OCI-LY7 (cell line): Measurements from ENCODE around the gene ADD2. TPM values are rescaled to one million over a fixed set of nuclear protein-coding genes. Genes with fewer than 3 reads are reported as not detected.
"Not testable (repeated sequence)": the region's sequence is repeated elsewhere in the genome, so short reads cannot be mapped to it uniquely, and the experiment has no call there.

ENCODE experiments used
- BruUV-seq: library from RNA; stranded (reverse); fragments of 400-500 nt; replicated peaks from 2 replicates; lab custom pipeline; 2021; lab: Mats Ljungman, UMichigan
- CTCF ChIA-PET: fragments of 300-600 bp; sonication (Branson Sonifier 250); formaldehyde crosslinking; loops from one replicate; lab custom pipeline; 2022; ENCODE audit warnings: antibody characterized with exemption; ENCODE audit not compliant: unreplicated experiment; lab: Charles Lee
- POLR2A ChIA-PET: fragments of 300-600 bp; sonication (Branson Sonifier 250); formaldehyde crosslinking; loops from one replicate; lab custom pipeline; 2022; ENCODE audit warnings: antibody characterized with exemption; lab: Charles Lee
- DNase-seq: peaks from one replicate; pipeline ENCODE4 v3.0.0-alpha.2; 2015; ENCODE audit warnings: low spot score
- H2AFZ ChIP-seq: fragments of 200-600 bp; sonication (generic), shearing (Covaris generic); 2 replicates; pipeline ENCODE4 v1.6.1; 2014; ENCODE audit warnings: mild to moderate bottlenecking, antibody characterized with exemption, low read length, moderate library complexity
- H3K27ac ChIP-seq: fragments of 200-600 bp; sonication (generic); 2 replicates; pipeline ENCODE4 v1.5.1; 2014; ENCODE audit warnings: mixed run types, low read depth, mild to moderate bottlenecking, moderate library complexity, low read length, inconsistent platforms; ENCODE audit not compliant: poor library complexity, severe bottlenecking
- H3K36me3 ChIP-seq: fragments of 200-600 bp; sonication (generic); 2 replicates; pipeline ENCODE4 v1.6.1; 2014; ENCODE audit warnings: mild to moderate bottlenecking, antibody characterized with exemption, low read length, moderate library complexity, mixed read lengths; ENCODE audit not compliant: insufficient read depth
- H3K4me1 ChIP-seq: fragments of 200-600 bp; sonication (generic); 2 replicates; pipeline ENCODE4 v1.5.1; 2014; ENCODE audit warnings: mild to moderate bottlenecking, low read length; ENCODE audit not compliant: insufficient read depth, poor library complexity, severe bottlenecking
- H3K4me2 ChIP-seq: fragments of 200-600 bp; sonication (generic); 2 replicates; pipeline ENCODE4 v1.6.1; 2014; ENCODE audit warnings: mild to moderate bottlenecking, low read length
- H3K4me3 ChIP-seq: fragments of 200-600 bp; sonication (generic); 2 replicates; pipeline ENCODE4 v1.5.1; 2014; ENCODE audit warnings: mild to moderate bottlenecking, low read depth, low read length; ENCODE audit not compliant: poor library complexity, severe bottlenecking
- H3K79me2 ChIP-seq: fragments of 200-600 bp; sonication (generic); 2 replicates; pipeline ENCODE4 v1.6.1; 2016; ENCODE audit warnings: low read depth, mild to moderate bottlenecking, low read length, moderate library complexity, mixed read lengths; ENCODE audit not compliant: insufficient read depth
- H3K9me2 ChIP-seq: fragments of 200-600 bp; sonication (generic); 2 replicates; pipeline ENCODE4 v1.6.1; 2016; ENCODE audit warnings: mild to moderate bottlenecking, low read length, mixed read lengths; ENCODE audit not compliant: insufficient read depth
- H3K9me3 ChIP-seq: fragments of 200-600 bp; sonication (generic); 2 replicates; pipeline ENCODE4 v1.6.1; 2014; ENCODE audit warnings: mild to moderate bottlenecking, mixed run types, low read length, mixed read lengths
- H4K20me1 ChIP-seq: fragments of 200-600 bp; sonication (generic); 2 replicates; pipeline ENCODE4 v1.6.1; 2014; ENCODE audit warnings: mild to moderate bottlenecking, antibody characterized with exemption, low read length, moderate library complexity, mixed read lengths; ENCODE audit not compliant: insufficient read depth
- CTCF ChIP-seq: fragments of 200-600 bp; sonication (generic); conservative IDR thresholded peaks from 2 replicates; pipeline ENCODE4 v1.5.1; 2014; ENCODE audit warnings: mild to moderate bottlenecking, antibody characterized with exemption, low read length, moderate library complexity, mixed read lengths
- EZH2phosphoT487 ChIP-seq: fragments of 200-600 bp; sonication (generic); IDR thresholded peaks from 2 replicates; pipeline ENCODE4 v1.6.1; 2018; ENCODE audit warnings: low read depth, borderline replicate concordance, mild to moderate bottlenecking, mixed run types, antibody characterized with exemption, low read length, moderate library complexity, mixed read lengths
- intact Hi-C: fragments of 100-400 bp; cut with micrococcal nuclease; formaldehyde crosslinking; loops from one replicate; pipeline ENCODE4 v1.10.0; 2022; ENCODE audit not compliant: unreplicated experiment
- total RNA-seq, 2 experiments: library from RNA; depleted of rRNA in 1 of 2; stranded (reverse); fragments of >200 nt in 1 of 2; shearing (Covaris generic) in 1 of 2; gene quantifications; 2 replicates each; pipeline ENCODE4 v1.2.3, GENCODE V29; 2014 to 2022

The ADD2 gene
- total RNA-seq, 2 experiments from 2014 or later: not detected

GRCh38 chr2:70744397-70744796, 23.6 kb downstream of the ADD2 start:
- Histone ChIP-seq H3K4me1 (no peaks in the 10 kb centered on the region), H3K4me3 (no peak overlapping the region), H2AFZ (no peak overlapping the region), H3K9me3 (no peaks in the 10 kb centered on the region), H3K79me2 (no peaks in the 10 kb centered on the region), H3K4me2 (no peak overlapping the region), H3K27ac (no peak overlapping the region), H3K9me2 (no peaks in the 10 kb centered on the region), H4K20me1 (no peaks in the 10 kb centered on the region), H3K36me3 (no peaks in the 10 kb centered on the region)
- TF ChIP-seq CTCF: no peak
- no peak for TF ChIP-seq EZH2phosphoT487
- ChIA-PET POLR2A (no interaction called here), CTCF (no interaction called here)
- intact Hi-C loops: no loop called here
- DNase-seq: no peak
- no TSS peak for BruUV-seq

- TF ChIP-seq CTCF (no peak), EZH2phosphoT487 (no peak)
- BruUV-seq: no TSS peak
These were observed 24.3 kb downstream of the ADD2 start for GRCh38 chr2:70743677-70744076.

GRCh38 chr2:70743068-70743467, 24.9 kb downstream of the ADD2 start:
- ChIA-PET CTCF (no interaction called here), POLR2A (no interaction called here)
- Histone ChIP-seq H3K79me2 (no peaks in the 10 kb centered on the region), H3K4me1 (no peaks in the 10 kb centered on the region), H3K4me2 (no peak overlapping the region), H2AFZ (no peak overlapping the region), H3K27ac (no peak overlapping the region), H3K36me3 (no peaks in the 10 kb centered on the region), H3K9me3 (no peaks in the 10 kb centered on the region), H3K4me3 (no peak overlapping the region), H4K20me1 (no peaks in the 10 kb centered on the region), H3K9me2 (no peaks in the 10 kb centered on the region)
- intact Hi-C loops: no loop called here
- BruUV-seq: no TSS peak
- no peak for DNase-seq
- no peak for TF ChIP-seq CTCF
- no peak for TF ChIP-seq EZH2phosphoT487

More at GRCh38 chr2:70743677-70744076, 24.3 kb downstream of the ADD2 start:
- intact Hi-C loops: no loop called here
- H3K9me2 ChIP-seq: no peaks in the 10 kb centered on the region
- H3K4me1 ChIP-seq: no peaks in the 10 kb centered on the region
- H3K27ac ChIP-seq: no peak overlapping the region
- DNase-seq: no peak
- H3K36me3 ChIP-seq: no peaks in the 10 kb centered on the region
- no peak overlapping the region for H3K4me3 ChIP-seq
- no peaks in the 10 kb centered on the region for H3K9me3 ChIP-seq
- H3K4me2 ChIP-seq: no peak overlapping the region
- CTCF ChIA-PET: no interaction called here
- no peaks in the 10 kb centered on the region for H3K79me2 ChIP-seq
- H2AFZ ChIP-seq: no peak overlapping the region
- POLR2A ChIA-PET: no interaction called here
- no peaks in the 10 kb centered on the region for H4K20me1 ChIP-seq

GRCh38 chr2:70739492-70739891, 28.5 kb downstream of the ADD2 start:
- intact Hi-C loops, CTCF ChIA-PET, BruUV-seq, DNase-seq, H3K27ac ChIP-seq, H3K36me3 ChIP-seq, H3K9me3 ChIP-seq, H3K4me1 ChIP-seq, H3K79me2 ChIP-seq, H4K20me1 ChIP-seq, POLR2A ChIA-PET, H3K4me3 ChIP-seq, H3K9me2 ChIP-seq, H2AFZ ChIP-seq, H3K4me2 ChIP-seq: not testable (repeated sequence)
